Neutrophil (primary cell): ENCODE measurements around the gene GALNT9.
"Not testable (repeated sequence)": the region's sequence is repeated elsewhere in the genome, so short reads cannot be mapped to it uniquely, and the experiment has no call there.

Experiments used
- H3K27ac ChIP-seq: fragments of 200-600 bp; sonication (generic); 2 replicates; pipeline ENCODE4 v1.5.1; 2016; ENCODE audit warnings: mild to moderate bottlenecking, moderate library complexity
- H3K27me3 ChIP-seq: fragments of 200-600 bp; sonication (generic); 2 replicates; pipeline ENCODE4 v1.6.0; 2016; ENCODE audit warnings: mild to moderate bottlenecking
- H3K36me3 ChIP-seq: fragments of 200-600 bp; sonication (generic); 2 replicates; pipeline ENCODE4 v1.5.1; 2017
- H3K4me1 ChIP-seq, 2 experiments: fragments of 200-600 bp in 1 of 2; sonication (generic) in 1 of 2; 1 replicate in 1 of 2; 2 replicates in 1 of 2; pipeline versions ENCODE4 v1.5.1 to v1.6.1; 2013 to 2016; ENCODE audit warnings: low read depth in 1 of 2, low read length in 1 of 2, mild to moderate bottlenecking in 1 of 2, moderate library complexity in 1 of 2; ENCODE audit not compliant: control insufficient read depth in 1 of 2, insufficient read depth in 1 of 2
- H3K4me3 ChIP-seq, 2 experiments: fragments of 200-600 bp in 1 of 2; sonication (generic) in 1 of 2; 1 replicate in 1 of 2; 2 replicates in 1 of 2; pipeline ENCODE4 v1.5.1; 2013 to 2016; ENCODE audit warnings: low read depth in 1 of 2, low read length in 1 of 2, mild to moderate bottlenecking in 1 of 2, moderate library complexity in 1 of 2
- H3K9me3 ChIP-seq: fragments of 200-600 bp; sonication (generic); 2 replicates; pipeline ENCODE4 v1.5.1; 2016
- CTCF ChIP-seq: fragments of 200-600 bp; sonication (generic); IDR thresholded peaks from 2 replicates; pipeline ENCODE4 v1.5.1; 2016; ENCODE audit warnings: antibody characterized with exemption

The GALNT9 gene

GRCh38 chr12:132329036-132329719 lies at the start of gene GALNT9:
Gene GALNT9, minus strand, starts transcription at chr12:132329589. Its CDS starts 386 bp downstream, at chr12:132329203.
- Histone ChIP-seq H3K27me3 (peaks cover 78% of the 10 kb centered on the region), H3K36me3 (no peaks in the 10 kb centered on the region), H3K9me3 (no peaks in the 10 kb centered on the region), H3K4me1 (no peaks in the 10 kb centered on the region), H3K4me3 (no peak within 1 kb of the TSS), H3K27ac (no peak within 1 kb of the TSS)
- TF ChIP-seq CTCF, result no peak

GRCh38 chr12:132379057-132379456 lies 49.7 kb upstream of the GALNT9 start:
- H3K4me3 ChIP-seq, H3K36me3 ChIP-seq, H3K9me3 ChIP-seq, H3K27ac ChIP-seq, H3K4me1 ChIP-seq: not testable (repeated sequence)
- H3K27me3 ChIP-seq, result peaks cover 74% of the 10 kb centered on the region

GRCh38 chr12:132377147-132377546 lies 47.8 kb upstream of the GALNT9 start:
- H3K27ac ChIP-seq, result no peak overlapping the region
- TF ChIP-seq CTCF, result no peak
- no peak overlapping the region for H3K4me3 ChIP-seq
- H3K9me3 ChIP-seq, result no peaks in the 10 kb centered on the region
- H3K4me1 ChIP-seq, result no peaks in the 10 kb centered on the region
- no peaks in the 10 kb centered on the region for H3K36me3 ChIP-seq
- peaks cover 78% of the 10 kb centered on the region for H3K27me3 ChIP-seq

GRCh38 chr12:132376464-132376830 lies 47.1 kb upstream of the GALNT9 start:
- no peak overlapping the region for H3K27ac ChIP-seq
- H3K36me3 ChIP-seq, result no peaks in the 10 kb centered on the region
- no peaks in the 10 kb centered on the region for H3K9me3 ChIP-seq
- H3K27me3 ChIP-seq, result peaks cover 76% of the 10 kb centered on the region
- no peak overlapping the region for H3K4me3 ChIP-seq
- no peak for TF ChIP-seq CTCF
- no peaks in the 10 kb centered on the region for H3K4me1 ChIP-seq

GRCh38 chr12:132375747-132376463 lies 46.5 kb upstream of the GALNT9 start:
- no peak for TF ChIP-seq CTCF
- Histone ChIP-seq H3K27me3 (peaks cover 76% of the 10 kb centered on the region), H3K27ac (no peak overlapping the region), H3K4me1 (no peaks in the 10 kb centered on the region), H3K9me3 (no peaks in the 10 kb centered on the region), H3K36me3 (no peaks in the 10 kb centered on the region), H3K4me3 (no peak overlapping the region)
